ENCODE results near the gene THG1L.

- TF ChIP-seq CTCF (IDR thresholded peaks at IDR 0.05) (no peak), POLR2A (IDR thresholded peaks at IDR 0.05) (no peak)
Measured at GRCh38 chr5:157730900-157731271, 334 bp upstream of the THG1L start.

Measured in thyroid gland (tissue), 4 donors.